ENCODE measurements around the gene CCNC. TPM values are rescaled to one million over a fixed set of nuclear protein-coding genes. Genes with fewer than 3 reads are reported as not detected.

The CCNC gene
- total RNA-seq, 1 experiment from 2014 or later, result 94.6 TPM

DNA sequence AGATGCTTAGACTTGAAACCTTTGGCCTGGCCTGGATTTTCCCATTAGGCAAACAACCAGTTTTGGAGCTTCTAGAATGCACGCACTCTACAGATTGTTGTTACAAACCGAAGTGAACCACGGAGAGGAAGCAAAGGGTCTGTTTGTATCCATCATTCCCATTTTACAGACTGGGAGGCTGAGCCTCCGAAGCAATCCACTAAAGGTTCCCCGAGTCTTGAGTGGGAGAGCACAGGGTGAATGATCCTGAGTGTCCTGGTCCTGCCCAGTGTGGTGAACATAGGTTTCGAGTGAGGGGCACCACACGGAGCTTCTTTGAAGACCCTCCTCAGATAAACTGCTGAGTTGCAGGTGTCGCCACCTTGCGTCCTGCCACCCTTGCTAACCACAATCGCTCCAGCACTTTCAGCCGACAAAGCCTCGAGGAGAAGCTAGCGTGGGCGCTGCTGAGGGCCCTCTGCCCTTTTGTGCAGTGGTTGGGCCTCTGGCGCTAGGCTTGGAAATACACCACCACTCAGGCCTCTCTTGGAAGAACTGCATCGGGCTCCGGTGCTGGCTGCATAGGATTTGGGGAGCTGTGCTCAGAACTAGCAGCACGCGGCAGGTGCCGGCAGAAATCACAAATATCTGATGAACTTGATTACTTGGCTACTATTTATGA is 36.7 kb upstream of the CCNC start:
- Mint-ChIP-seq H3K9me3 (ENCODE audit: unreplicated experiment) (no peaks in the 10 kb centered on the region), H3K27me3 (ENCODE audit: insufficient read depth, unreplicated experiment) (peaks cover 34% of the 10 kb centered on the region), H3K4me1 (ENCODE audit: low read depth, unreplicated experiment) (no peaks in the 10 kb centered on the region), H3K36me3 (ENCODE audit: insufficient read depth, unreplicated experiment) (no peaks in the 10 kb centered on the region), H3K4me3 (ENCODE audit: unreplicated experiment) (no peak overlapping the region), H3K27ac (ENCODE audit: unreplicated experiment) (no peak overlapping the region)
- ChIA-PET POLR2A (no interaction called here), CTCF (no interaction called here)
- no peak overlapping the region for H3K4me3 ChIP-seq (ENCODE audit: low read depth, low read length)
- H3K36me3 ChIP-seq (ENCODE audit: control insufficient read depth, insufficient read depth, low read length), result no peaks in the 10 kb centered on the region
- TF ChIP-seq, protein P1, sequence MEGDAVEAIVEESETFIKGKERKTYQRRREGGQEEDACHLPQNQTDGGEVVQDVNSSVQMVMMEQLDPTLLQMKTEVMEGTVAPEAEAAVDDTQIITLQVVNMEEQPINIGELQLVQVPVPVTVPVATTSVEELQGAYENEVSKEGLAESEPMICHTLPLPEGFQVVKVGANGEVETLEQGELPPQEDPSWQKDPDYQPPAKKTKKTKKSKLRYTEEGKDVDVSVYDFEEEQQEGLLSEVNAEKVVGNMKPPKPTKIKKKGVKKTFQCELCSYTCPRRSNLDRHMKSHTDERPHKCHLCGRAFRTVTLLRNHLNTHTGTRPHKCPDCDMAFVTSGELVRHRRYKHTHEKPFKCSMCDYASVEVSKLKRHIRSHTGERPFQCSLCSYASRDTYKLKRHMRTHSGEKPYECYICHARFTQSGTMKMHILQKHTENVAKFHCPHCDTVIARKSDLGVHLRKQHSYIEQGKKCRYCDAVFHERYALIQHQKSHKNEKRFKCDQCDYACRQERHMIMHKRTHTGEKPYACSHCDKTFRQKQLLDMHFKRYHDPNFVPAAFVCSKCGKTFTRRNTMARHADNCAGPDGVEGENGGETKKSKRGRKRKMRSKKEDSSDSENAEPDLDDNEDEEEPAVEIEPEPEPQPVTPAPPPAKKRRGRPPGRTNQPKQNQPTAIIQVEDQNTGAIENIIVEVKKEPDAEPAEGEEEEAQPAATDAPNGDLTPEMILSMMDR (IDR thresholded peaks at IDR 0.05; ENCODE audit: insufficient read depth in 1 of 2, low read depth in 1 of 2, low read length in 1 of 2, severe bottlenecking in 1 of 2, unreplicated experiment in 1 of 2), result no peak
- intact Hi-C loops (cut with micrococcal nuclease; ENCODE audit: unreplicated experiment), result no loop called here
- no peaks in the 10 kb centered on the region; the same call in 1 of the 2 replicates for H3K27me3 ChIP-seq (replicated peaks; ENCODE audit: control insufficient read depth, insufficient read depth, low read length)
- BruUV-seq (replicated peaks), result no TSS peak
- DNase-seq, result no peak
- no peaks in the 10 kb centered on the region for H3K9me3 ChIP-seq
- no peaks in the 10 kb centered on the region for H3K4me1 ChIP-seq

GRCh38 chr6:99604166-99605073 is 36.0 kb upstream of the CCNC start:
- DNase-seq, result no peak
- H3K36me3 ChIP-seq (ENCODE audit: control insufficient read depth, insufficient read depth, low read length), result no peaks in the 10 kb centered on the region
- Mint-ChIP-seq H3K36me3 (ENCODE audit: insufficient read depth, unreplicated experiment) (no peaks in the 10 kb centered on the region), H3K27me3 (ENCODE audit: insufficient read depth, unreplicated experiment) (peaks cover 37% of the 10 kb centered on the region), H3K27ac (ENCODE audit: unreplicated experiment) (no peak overlapping the region), H3K4me1 (ENCODE audit: low read depth, unreplicated experiment) (no peaks in the 10 kb centered on the region), H3K4me3 (ENCODE audit: unreplicated experiment) (peak overlapping the region; percentile 57), H3K9me3 (ENCODE audit: unreplicated experiment) (no peaks in the 10 kb centered on the region)
- no peaks in the 10 kb centered on the region for H3K9me3 ChIP-seq
- no peak overlapping the region for H3K4me3 ChIP-seq (ENCODE audit: low read depth, low read length)
- TF ChIP-seq, protein P1 (IDR thresholded peaks at IDR 0.05; ENCODE audit: insufficient read depth in 1 of 2, low read depth in 1 of 2, low read length in 1 of 2, severe bottlenecking in 1 of 2, unreplicated experiment in 1 of 2), result no peak
- H3K27me3 ChIP-seq (replicated peaks; ENCODE audit: control insufficient read depth, insufficient read depth, low read length), result no peaks in the 10 kb centered on the region; the same call in 1 of the 2 replicates
- no peaks in the 10 kb centered on the region for H3K4me1 ChIP-seq
- CTCF ChIA-PET, result interaction anchor here (0.6 to 0.7 kb wide), 2 partner anchors 9 to 20 kb away, joined by 3 to 4 read pairs; no protein-coding TSS in a partner anchor
- intact Hi-C loops (cut with micrococcal nuclease; ENCODE audit: unreplicated experiment), result no loop called here
- BruUV-seq (replicated peaks), result no TSS peak
- POLR2A ChIA-PET, result no interaction called here

DNA sequence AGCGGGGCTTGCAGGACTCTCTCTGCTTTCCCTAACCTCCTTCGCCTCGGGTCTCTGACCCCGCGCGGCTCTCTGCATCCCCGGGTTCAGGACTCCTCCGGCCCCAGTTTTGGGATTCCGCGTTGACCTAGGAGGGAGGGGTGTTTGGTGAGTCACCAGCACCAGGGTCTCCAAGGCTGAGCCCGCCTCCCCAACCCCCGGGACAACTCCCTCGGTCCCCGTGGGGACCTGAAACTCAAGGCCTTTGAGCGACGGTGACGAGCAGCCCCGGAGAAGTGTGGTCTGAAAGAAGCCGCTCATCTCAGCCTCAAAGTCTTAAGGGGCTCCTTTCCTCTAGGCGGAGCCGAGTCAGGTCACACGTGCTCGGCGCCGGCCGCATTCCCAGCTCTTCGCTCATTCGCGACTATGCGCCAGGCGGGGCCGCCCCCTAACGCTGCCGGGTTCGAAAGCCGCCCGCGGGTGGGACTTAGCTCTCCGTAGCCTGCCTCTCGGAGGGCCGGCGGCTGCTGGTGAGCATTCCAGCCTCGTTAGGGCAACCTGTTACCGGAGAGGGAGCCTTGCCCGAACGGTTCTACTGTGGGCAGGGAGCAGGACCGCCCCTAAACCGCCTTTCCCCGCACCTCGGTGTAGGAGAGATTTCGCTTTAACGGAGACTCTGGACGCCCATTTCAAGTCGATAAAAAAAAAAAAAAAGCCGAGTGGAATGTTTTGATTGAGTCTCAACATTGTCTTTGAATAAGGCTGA is 35.1 kb upstream of the CCNC start:
- H3K4me3 ChIP-seq (ENCODE audit: low read depth, low read length), result peak overlapping the region; percentile 26
- no peak overlapping the region for H3K27ac Mint-ChIP-seq (ENCODE audit: unreplicated experiment)
- DNase-seq, result peak in 1 of 2 experiments; percentile 39
- CTCF ChIA-PET, result interaction anchor here (0.6 to 0.7 kb wide), 2 partner anchors 10 to 19 kb away, joined by 3 to 4 read pairs; no protein-coding TSS in a partner anchor
- H3K27me3 Mint-ChIP-seq (ENCODE audit: insufficient read depth, unreplicated experiment), result peaks cover 39% of the 10 kb centered on the region
- H3K27me3 ChIP-seq (replicated peaks; ENCODE audit: control insufficient read depth, insufficient read depth, low read length), result peaks cover 1% of the 10 kb centered on the region
- intact Hi-C loops (cut with micrococcal nuclease; ENCODE audit: unreplicated experiment), result no loop called here
- no peaks in the 10 kb centered on the region for H3K36me3 Mint-ChIP-seq (ENCODE audit: insufficient read depth, unreplicated experiment)
- TF ChIP-seq, protein P1 (IDR thresholded peaks at IDR 0.05; ENCODE audit: insufficient read depth in 1 of 2, low read depth in 1 of 2, low read length in 1 of 2, severe bottlenecking in 1 of 2, unreplicated experiment in 1 of 2), result no peak
- no peaks in the 10 kb centered on the region for H3K4me1 ChIP-seq
- H3K4me3 Mint-ChIP-seq (ENCODE audit: unreplicated experiment), result peak overlapping the region; percentile 57
- H3K36me3 ChIP-seq (ENCODE audit: control insufficient read depth, insufficient read depth, low read length), result no peaks in the 10 kb centered on the region
- H3K9me3 Mint-ChIP-seq (ENCODE audit: unreplicated experiment), result no peaks in the 10 kb centered on the region
- no TSS peak for BruUV-seq (replicated peaks)
- POLR2A ChIA-PET, result no interaction called here
- H3K4me1 Mint-ChIP-seq (ENCODE audit: low read depth, unreplicated experiment), result no peaks in the 10 kb centered on the region
- no peaks in the 10 kb centered on the region for H3K9me3 ChIP-seq

Data from Caco-2 (cell line).